Daoy (cell line): ENCODE results near the gene ZNF618. TPM values are rescaled to one million over a fixed set of nuclear protein-coding genes. Genes with fewer than 3 reads are reported as not detected.

Source experiments
- DNase-seq: peaks from one replicate; pipeline ENCODE4 v3.0.0-alpha.2; 2015; ENCODE audit warnings: low read depth
- total RNA-seq: library from RNA; depleted of rRNA; stranded (reverse); fragments of >200 nt; shearing (Covaris generic); gene quantifications from 2 replicates; pipeline ENCODE4 v1.2.3, GENCODE V29; 2014

ZNF618 gene
- total RNA-seq, 1 experiment from 2014 or later, result 5.0 TPM

GRCh38 chr9:113934829-113935676, 58.9 kb downstream of the ZNF618 start:
- no peak for DNase-seq

- no peak for DNase-seq
These were observed 59.7 kb downstream of the ZNF618 start for GRCh38 chr9:113935677-113936380.

GRCh38 chr9:113940077-113940476, 64.0 kb downstream of the ZNF618 start:
- no peak for DNase-seq

- no peak for DNase-seq
These were observed 64.9 kb downstream of the ZNF618 start for GRCh38 chr9:113941056-113941455.

- DNase-seq, result no peak
These were observed 65.4 kb downstream of the ZNF618 start for GRCh38 chr9:113941526-113941925.

GRCh38 chr9:113943112-113944009, 67.3 kb downstream of the ZNF618 start:
- no peak for DNase-seq

GRCh38 chr9:113945784-113946183, 69.7 kb downstream of the ZNF618 start:
- no peak for DNase-seq

GRCh38 chr9:113946496-113947115, 70.5 kb downstream of the ZNF618 start:
- DNase-seq, result no peak

- DNase-seq, result no peak
These were observed 71.8 kb downstream of the ZNF618 start for GRCh38 chr9:113947941-113948340.

GRCh38 chr9:113948891-113949570, 72.9 kb downstream of the ZNF618 start:
- DNase-seq, result no peak

GRCh38 chr9:113949571-113950078, 73.5 kb downstream of the ZNF618 start:
- no peak for DNase-seq

- no peak for DNase-seq
These were observed 74.3 kb downstream of the ZNF618 start for GRCh38 chr9:113950195-113951031.

- DNase-seq, result no peak
These were observed 74.9 kb downstream of the ZNF618 start for GRCh38 chr9:113951032-113951372.

GRCh38 chr9:113952676-113953075, 76.6 kb downstream of the ZNF618 start:
- no peak for DNase-seq

- peak; percentile 51 for DNase-seq
These were observed 77.4 kb downstream of the ZNF618 start for GRCh38 chr9:113953531-113953930.

- DNase-seq, result no peak
These were observed 78.5 kb downstream of the ZNF618 start for GRCh38 chr9:113954591-113954990.

GRCh38 chr9:113955076-113955752, 79.1 kb downstream of the ZNF618 start:
- DNase-seq, result no peak

- DNase-seq, result no peak
These were observed 80.8 kb downstream of the ZNF618 start for GRCh38 chr9:113956901-113957300.

- DNase-seq, result peak; percentile 9
These were observed 81.2 kb downstream of the ZNF618 start for GRCh38 chr9:113957351-113957750.
